Measurements from ENCODE around the gene HDHD5. TPM values are rescaled to one million over a fixed set of nuclear protein-coding genes. Genes with fewer than 3 reads are reported as not detected.

The HDHD5 gene
- total RNA-seq, 1 donor from 2014 or later: 39.7 TPM

GRCh38 chr22:17161991-17162390 is 2.9 kb upstream of the HDHD5 start:
- peaks cover 14% of the 10 kb centered on the region for H3K4me1 Mint-ChIP-seq
- no peaks in the 10 kb centered on the region for H3K9me3 Mint-ChIP-seq
- H3K4me1 ChIP-seq: peaks cover 13% of the 10 kb centered on the region
- H2AFZ ChIP-seq (replicated peaks): no peak overlapping the region
- no peak overlapping the region for H3K4me3 ChIP-seq
- no peaks in the 10 kb centered on the region for H3K36me3 ChIP-seq
- H3K36me3 Mint-ChIP-seq: peaks cover 3% of the 10 kb centered on the region
- H3K27ac Mint-ChIP-seq: no peak overlapping the region
- peaks cover 14% of the 10 kb centered on the region for H4K20me1 ChIP-seq (ENCODE audit: low read depth)
- no peak for DNase-seq (ENCODE audit: low spot score)
- H3K9me3 ChIP-seq (ENCODE audit: low read depth): no peaks in the 10 kb centered on the region
- H3K79me2 ChIP-seq (ENCODE audit: low read depth): peaks cover 15% of the 10 kb centered on the region
- H3K9ac ChIP-seq: no peak overlapping the region
- no peak for TF ChIP-seq EZH2phosphoT487 (IDR thresholded peaks at IDR 0.05)
- TF ChIP-seq CTCF (IDR thresholded peaks at IDR 0.05): no peak
- TF ChIP-seq EZH2 (IDR thresholded peaks at IDR 0.05): no peak
- no peak overlapping the region for H3K27ac ChIP-seq
- H3F3A ChIP-seq (ENCODE audit: low read depth): peaks cover 19% of the 10 kb centered on the region
- H3K27me3 Mint-ChIP-seq (ENCODE audit: insufficient read depth, low read depth): no peaks in the 10 kb centered on the region
- H3K27me3 ChIP-seq: no peaks in the 10 kb centered on the region
- H3K4me3 Mint-ChIP-seq: no peak overlapping the region
- no peak overlapping the region for H3K4me2 ChIP-seq

GRCh38 chr22:17159504-17159951 is 451 bp upstream of the HDHD5 start:
- no peak for TF ChIP-seq EZH2phosphoT487 (IDR thresholded peaks at IDR 0.05)
- TF ChIP-seq EZH2 (IDR thresholded peaks at IDR 0.05): no peak
- TF ChIP-seq CTCF (IDR thresholded peaks at IDR 0.05): no peak
- H3K4me2 ChIP-seq: peak overlapping the region; percentile 89
- Mint-ChIP-seq H3K9me3 (no peaks in the 10 kb centered on the region), H3K36me3 (peaks cover 4% of the 10 kb centered on the region), H3K27ac (no peak overlapping the region), H3K4me3 (peak overlapping the region; percentile 91), H3K27me3 (ENCODE audit: insufficient read depth, low read depth) (no peaks in the 10 kb centered on the region), H3K4me1 (peaks cover 20% of the 10 kb centered on the region)
- peak overlapping the region; percentile 16 for H2AFZ ChIP-seq (replicated peaks)
- no peaks in the 10 kb centered on the region for H3K9me3 ChIP-seq (ENCODE audit: low read depth)
- H3F3A ChIP-seq (ENCODE audit: low read depth): peaks cover 19% of the 10 kb centered on the region
- H3K27me3 ChIP-seq: no peaks in the 10 kb centered on the region
- H3K4me3 ChIP-seq: peak overlapping the region; percentile 71
- peaks cover 13% of the 10 kb centered on the region for H3K4me1 ChIP-seq
- H3K36me3 ChIP-seq: no peaks in the 10 kb centered on the region
- no peak overlapping the region for H3K27ac ChIP-seq
- peaks cover 39% of the 10 kb centered on the region for H4K20me1 ChIP-seq (ENCODE audit: low read depth)
- no peak overlapping the region for H3K9ac ChIP-seq
- peaks cover 39% of the 10 kb centered on the region for H3K79me2 ChIP-seq (ENCODE audit: low read depth)
- DNase-seq (ENCODE audit: low spot score): peak; percentile 50

- H4K20me1 ChIP-seq (ENCODE audit: low read depth): peaks cover 52% of the 10 kb centered on the region
- H3F3A ChIP-seq (ENCODE audit: low read depth): peaks cover 19% of the 10 kb centered on the region
- peak overlapping the region; percentile 71 for H3K4me3 ChIP-seq
- TF ChIP-seq CTCF (IDR thresholded peaks at IDR 0.05) (no peak), EZH2 (IDR thresholded peaks at IDR 0.05) (no peak), EZH2phosphoT487 (IDR thresholded peaks at IDR 0.05) (no peak)
- H3K4me1 ChIP-seq: peaks cover 13% of the 10 kb centered on the region
- Mint-ChIP-seq H3K9me3 (no peaks in the 10 kb centered on the region), H3K27ac (no peak overlapping the region), H3K27me3 (ENCODE audit: insufficient read depth, low read depth) (no peaks in the 10 kb centered on the region), H3K36me3 (peaks cover 4% of the 10 kb centered on the region), H3K4me3 (peak overlapping the region; percentile 87), H3K4me1 (peaks cover 20% of the 10 kb centered on the region)
- H3K27me3 ChIP-seq: no peaks in the 10 kb centered on the region
- no peaks in the 10 kb centered on the region for H3K36me3 ChIP-seq
- DNase-seq (ENCODE audit: low spot score): no peak
- no peak overlapping the region for H3K9ac ChIP-seq
- peak overlapping the region; percentile 89 for H3K4me2 ChIP-seq
- peak overlapping the region; percentile 93 for H2AFZ ChIP-seq (replicated peaks)
- H3K9me3 ChIP-seq (ENCODE audit: low read depth): no peaks in the 10 kb centered on the region
- peaks cover 53% of the 10 kb centered on the region for H3K79me2 ChIP-seq (ENCODE audit: low read depth)
- H3K27ac ChIP-seq: no peak overlapping the region
These were observed 905 bp downstream of the HDHD5 start for GRCh38 chr22:17158176-17158567.

Data from neural progenitor cell (in vitro differentiated cells).